ENCODE results near the gene SLC7A10.
"Not testable (repeated sequence)": the region's sequence is repeated elsewhere in the genome, so short reads cannot be mapped to it uniquely, and the experiment has no call there.

- TF ChIP-seq, protein P1, sequence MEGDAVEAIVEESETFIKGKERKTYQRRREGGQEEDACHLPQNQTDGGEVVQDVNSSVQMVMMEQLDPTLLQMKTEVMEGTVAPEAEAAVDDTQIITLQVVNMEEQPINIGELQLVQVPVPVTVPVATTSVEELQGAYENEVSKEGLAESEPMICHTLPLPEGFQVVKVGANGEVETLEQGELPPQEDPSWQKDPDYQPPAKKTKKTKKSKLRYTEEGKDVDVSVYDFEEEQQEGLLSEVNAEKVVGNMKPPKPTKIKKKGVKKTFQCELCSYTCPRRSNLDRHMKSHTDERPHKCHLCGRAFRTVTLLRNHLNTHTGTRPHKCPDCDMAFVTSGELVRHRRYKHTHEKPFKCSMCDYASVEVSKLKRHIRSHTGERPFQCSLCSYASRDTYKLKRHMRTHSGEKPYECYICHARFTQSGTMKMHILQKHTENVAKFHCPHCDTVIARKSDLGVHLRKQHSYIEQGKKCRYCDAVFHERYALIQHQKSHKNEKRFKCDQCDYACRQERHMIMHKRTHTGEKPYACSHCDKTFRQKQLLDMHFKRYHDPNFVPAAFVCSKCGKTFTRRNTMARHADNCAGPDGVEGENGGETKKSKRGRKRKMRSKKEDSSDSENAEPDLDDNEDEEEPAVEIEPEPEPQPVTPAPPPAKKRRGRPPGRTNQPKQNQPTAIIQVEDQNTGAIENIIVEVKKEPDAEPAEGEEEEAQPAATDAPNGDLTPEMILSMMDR (IDR thresholded peaks at IDR 0.05) = not testable (repeated sequence)
- not testable (repeated sequence) for TF ChIP-seq POLR2AphosphoS5 (IDR thresholded peaks at IDR 0.05)
These were observed 3.4 kb downstream of the SLC7A10 start for GRCh38 chr19:33222255-33222654.

Measured in breast epithelium (tissue), 3 donors.